DMS79 (cell line): ENCODE measurements around the gene GPATCH8.
A peak's percentile ranks its signal among the peaks of the same experiment; 100 is the strongest.
"Not testable (repeated sequence)": the region's sequence is repeated elsewhere in the genome, so short reads cannot be mapped to it uniquely, and the experiment has no call there.

ENCODE experiments used
- DNase-seq: peaks from one replicate; lab custom pipeline; 2025; lab: John Stamatoyannopoulos, UW

The GPATCH8 gene

GRCh38 chr17:44375196-44376017 is 127.8 kb downstream of the GPATCH8 start:
- no peak for DNase-seq

- DNase-seq = no peak
Measured at GRCh38 chr17:44374306-44375195, 128.7 kb downstream of the GPATCH8 start.

GRCh38 chr17:44372036-44372435 is 131.2 kb downstream of the GPATCH8 start:
- DNase-seq = no peak

GRCh38 chr17:44369414-44370023 is 133.7 kb downstream of the GPATCH8 start:
- not testable (repeated sequence) for DNase-seq

- not testable (repeated sequence) for DNase-seq
Measured at GRCh38 chr17:44368391-44369243, 134.6 kb downstream of the GPATCH8 start.

GRCh38 chr17:44367231-44367979 is 135.8 kb downstream of the GPATCH8 start:
- DNase-seq = no peak

- DNase-seq = not testable (repeated sequence)
Measured at GRCh38 chr17:44365051-44365450, 138.2 kb downstream of the GPATCH8 start.

GRCh38 chr17:44363613-44364159 is 139.5 kb downstream of the GPATCH8 start, which contains the start of gene FAM171A2:
Gene FAM171A2 (minus strand): TSS chr17:44363853. CDS start chr17:44363714, 139 bp downstream.
- DNase-seq = no peak

GRCh38 chr17:44362949-44363612 is 140.1 kb downstream of the GPATCH8 start:
- no peak for DNase-seq

- no peak for DNase-seq
Measured at GRCh38 chr17:44362459-44362948, 140.7 kb downstream of the GPATCH8 start.

- DNase-seq = peak; percentile 20
Measured at GRCh38 chr17:44361292-44362260, 141.6 kb downstream of the GPATCH8 start.

GRCh38 chr17:44360826-44361225 is 142.4 kb downstream of the GPATCH8 start:
- no peak for DNase-seq

GRCh38 chr17:44360144-44360533 is 143.1 kb downstream of the GPATCH8 start:
- DNase-seq = no peak

- no peak for DNase-seq
Measured at GRCh38 chr17:44359458-44360143, 143.6 kb downstream of the GPATCH8 start.

GRCh38 chr17:44359006-44359405 is 144.2 kb downstream of the GPATCH8 start:
- DNase-seq = no peak

- DNase-seq = no peak
Measured at GRCh38 chr17:44358066-44358465, 145.1 kb downstream of the GPATCH8 start.

GRCh38 chr17:44356241-44356640 is 147.0 kb downstream of the GPATCH8 start:
- DNase-seq = no peak

GRCh38 chr17:44355642-44356099 is 147.5 kb downstream of the GPATCH8 start:
- DNase-seq = no peak
